ENCODE measurements around the gene TEKTIP1. TPM values are rescaled to one million over a fixed set of nuclear protein-coding genes. Genes with fewer than 3 reads are reported as not detected.

Gene TEKTIP1
- total RNA-seq, 2 donors from 2014 or later = not detected

DNA sequence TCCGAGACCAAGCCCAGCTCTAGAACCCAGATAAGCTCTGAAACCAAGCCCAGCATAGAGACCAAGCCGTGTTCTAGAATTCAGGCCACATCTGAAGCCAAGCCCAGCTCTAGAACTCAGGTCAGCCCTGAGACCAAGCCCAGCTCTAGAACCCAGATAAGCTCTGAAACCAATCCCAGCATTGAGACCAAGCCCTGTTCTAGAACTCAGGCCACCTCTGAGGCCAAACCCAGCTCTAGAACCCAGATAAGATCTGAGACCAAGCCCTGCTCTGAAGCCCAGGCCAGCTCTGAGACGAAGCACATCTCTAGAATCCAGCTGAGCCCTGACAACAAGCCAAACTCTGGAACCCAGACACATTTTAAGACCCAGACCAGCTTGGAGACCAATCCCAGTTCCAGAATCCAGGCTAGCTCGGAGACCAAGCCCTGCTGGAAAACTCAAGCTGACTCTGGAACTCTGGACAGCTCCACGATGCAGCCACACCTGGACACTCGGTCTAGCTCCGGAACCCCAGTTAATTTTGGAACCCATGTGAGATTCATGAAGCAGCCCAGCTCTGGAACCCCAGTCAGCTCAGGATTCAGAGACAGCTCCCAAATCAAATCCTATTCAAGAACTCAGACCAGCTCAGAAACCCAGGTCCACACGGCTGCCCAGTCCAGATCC lies 52.2 kb downstream of the TEKTIP1 start:
- Histone ChIP-seq H3K9me3 (no peaks in the 10 kb centered on the region), H3K4me3 (no peak overlapping the region)
- TF ChIP-seq, protein P1, sequence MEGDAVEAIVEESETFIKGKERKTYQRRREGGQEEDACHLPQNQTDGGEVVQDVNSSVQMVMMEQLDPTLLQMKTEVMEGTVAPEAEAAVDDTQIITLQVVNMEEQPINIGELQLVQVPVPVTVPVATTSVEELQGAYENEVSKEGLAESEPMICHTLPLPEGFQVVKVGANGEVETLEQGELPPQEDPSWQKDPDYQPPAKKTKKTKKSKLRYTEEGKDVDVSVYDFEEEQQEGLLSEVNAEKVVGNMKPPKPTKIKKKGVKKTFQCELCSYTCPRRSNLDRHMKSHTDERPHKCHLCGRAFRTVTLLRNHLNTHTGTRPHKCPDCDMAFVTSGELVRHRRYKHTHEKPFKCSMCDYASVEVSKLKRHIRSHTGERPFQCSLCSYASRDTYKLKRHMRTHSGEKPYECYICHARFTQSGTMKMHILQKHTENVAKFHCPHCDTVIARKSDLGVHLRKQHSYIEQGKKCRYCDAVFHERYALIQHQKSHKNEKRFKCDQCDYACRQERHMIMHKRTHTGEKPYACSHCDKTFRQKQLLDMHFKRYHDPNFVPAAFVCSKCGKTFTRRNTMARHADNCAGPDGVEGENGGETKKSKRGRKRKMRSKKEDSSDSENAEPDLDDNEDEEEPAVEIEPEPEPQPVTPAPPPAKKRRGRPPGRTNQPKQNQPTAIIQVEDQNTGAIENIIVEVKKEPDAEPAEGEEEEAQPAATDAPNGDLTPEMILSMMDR (IDR thresholded peaks at IDR 0.05) = no peak

GRCh38 chr19:3591876-3592613 lies 53.1 kb downstream of the TEKTIP1 start:
- no peak overlapping the region for H3K27ac ChIP-seq

More for the DNA sequence above, 52.2 kb downstream of the TEKTIP1 start:
- peaks cover 0 to 15% of the 10 kb centered on the region in 2 donors for H3K4me1 ChIP-seq
- H3K27ac ChIP-seq = no peak overlapping the region
- peaks cover 0 to 3% of the 10 kb centered on the region in 2 donors for H3K27me3 ChIP-seq
- no peaks in the 10 kb centered on the region for H3K36me3 ChIP-seq
- no peak for DNase-seq (ENCODE audit: low spot score)

DNA sequence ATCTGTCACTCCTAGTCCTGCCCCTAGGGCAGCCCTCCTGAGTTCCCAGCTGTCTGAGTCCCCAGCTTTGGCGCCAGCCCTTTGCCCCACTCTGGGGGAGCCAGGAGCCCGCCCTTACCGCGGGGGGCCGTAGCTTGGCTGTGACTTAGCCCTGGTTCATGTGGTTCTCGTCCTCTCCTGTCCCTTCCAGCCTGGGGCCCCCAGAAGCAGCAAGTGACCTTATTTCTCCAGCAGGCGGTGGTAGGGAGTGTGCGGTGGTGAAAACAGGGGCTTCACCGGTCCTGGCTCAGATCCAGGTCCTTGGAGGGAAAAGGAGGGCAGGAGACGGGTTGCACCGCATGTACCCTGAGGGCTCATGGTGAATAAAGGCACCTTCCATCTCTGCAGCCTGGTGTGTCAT lies 54.2 kb downstream of the TEKTIP1 start:
- no peak for DNase-seq (ENCODE audit: low spot score)
- TF ChIP-seq, protein P1 (IDR thresholded peaks at IDR 0.05) = no peak
- Histone ChIP-seq H3K9me3 (no peaks in the 10 kb centered on the region), H3K27ac (no peak overlapping the region), H3K27me3 (no peaks in the 10 kb centered on the region), H3K4me1 (peaks cover 0 to 7% of the 10 kb centered on the region in 2 donors), H3K4me3 (no peak overlapping the region), H3K36me3 (no peaks in the 10 kb centered on the region)

More at GRCh38 chr19:3591876-3592613, 53.1 kb downstream of the TEKTIP1 start:
- no peak for DNase-seq (ENCODE audit: low spot score)
- Histone ChIP-seq H3K4me3 (no peak overlapping the region), H3K4me1 (peaks cover 0 to 7% of the 10 kb centered on the region in 2 donors), H3K36me3 (no peaks in the 10 kb centered on the region), H3K27me3 (no peaks in the 10 kb centered on the region), H3K9me3 (no peaks in the 10 kb centered on the region)
- TF ChIP-seq, protein P1 (IDR thresholded peaks at IDR 0.05) = no peak

Other genes with a start within 250 kb of the TEKTIP1 start
- gene NFIC, start 172.6 kb upstream of the TEKTIP1 start, total RNA-seq = 100 to 1,000 TPM; 111 to 196 TPM
- not detected for gene SMIM24, start 58.6 kb upstream of the TEKTIP1 start, total RNA-seq
- gene SMIM44, start 55.7 kb upstream of the TEKTIP1 start, total RNA-seq = not detected
- 10 to 100 TPM; 14.1 to 18.4 TPM for gene DOHH, start 38.5 kb upstream of the TEKTIP1 start, total RNA-seq
- gene FZR1, start 32.9 kb upstream of the TEKTIP1 start, total RNA-seq = 10 to 100 TPM; 20.6 to 21.7 TPM
- 10 to 100 TPM; 15.8 to 35.4 TPM for gene MFSD12, start 18.4 kb downstream of the TEKTIP1 start, total RNA-seq
- 10 to 100 TPM; 51.8 to 52.5 TPM for gene HMG20B, start 33.8 kb downstream of the TEKTIP1 start, total RNA-seq
- 1 to 10 TPM in 1 of 2 donors, under 1 TPM in 1; 0.96 to 1.5 TPM for gene GIPC3, start 46.3 kb downstream of the TEKTIP1 start, total RNA-seq
- 1 to 10 TPM in 1 of 2 donors, under 1 TPM in 1; 0.67 to 1.1 TPM for gene TBXA2R, start 67.7 kb downstream of the TEKTIP1 start, total RNA-seq
- gene CACTIN, start 87.6 kb downstream of the TEKTIP1 start, total RNA-seq = 10 to 100 TPM; 11.2 to 22.8 TPM
- gene PIP5K1C, start 161.3 kb downstream of the TEKTIP1 start, total RNA-seq = 10 to 100 TPM; 31.3 to 45.8 TPM
- 1 to 10 TPM in 1 of 2 donors, not detected in 1; 1.1 TPM for gene TJP3, start 169.2 kb downstream of the TEKTIP1 start, total RNA-seq
- gene APBA3, start 222.5 kb downstream of the TEKTIP1 start, total RNA-seq = 10 to 100 TPM; 14.7 to 24.8 TPM
- gene MRPL54, start 223.5 kb downstream of the TEKTIP1 start, total RNA-seq = 10 to 100 TPM; 81.0 to 84.4 TPM
- gene RAX2, start 233.1 kb downstream of the TEKTIP1 start, total RNA-seq = not detected
- 1 to 10 TPM in 1 of 2 donors, under 1 TPM in 1; 0.26 to 1.5 TPM for gene MATK, start 247.2 kb downstream of the TEKTIP1 start, total RNA-seq

Data from right atrium auricular region (tissue), 2 donors.